Esophagus squamous epithelium (tissue), 4 donors: ENCODE data around the gene GALNT16.

Experiments
- CTCF ChIP-seq, 6 experiments: fragments of 450-650 bp in 4 of 6; fragments of 200-600 bp in 2 of 6; sonication (generic) in 2 of 6; IDR thresholded peaks; one replicate each; pipeline ENCODE4 v1.5.1; 2016 to 2019; ENCODE audit warnings: antibody characterized with exemption in 6 of 6, mild to moderate bottlenecking in 4 of 6, moderate library complexity in 4 of 6
- POLR2A ChIP-seq, 4 donors: fragments of 450-650 bp; IDR thresholded peaks; one replicate each; pipeline ENCODE4 v1.6.1; 2017; ENCODE audit warnings: antibody characterized with exemption in 4 of 4, mild to moderate bottlenecking in 4 of 4, moderate library complexity in 3 of 4

- TF ChIP-seq CTCF (IDR thresholded peaks at IDR 0.05), result no peak
- TF ChIP-seq POLR2A (IDR thresholded peaks at IDR 0.05), result no peak
Measured at GRCh38 chr14:69259168-69259526, 811 bp upstream of the GALNT16 start.
